Breast epithelium (tissue), 4 donors: ENCODE results near the gene TPRN. TPM values are rescaled to one million over a fixed set of nuclear protein-coding genes. Genes with fewer than 3 reads are reported as not detected.
"Not testable (repeated sequence)": the region's sequence is repeated elsewhere in the genome, so short reads cannot be mapped to it uniquely, and the experiment has no call there.

Experiments
- DNase-seq, 2 donors: peaks; one replicate each; pipeline ENCODE4 v3.0.0-alpha.2; 2019; ENCODE audit warnings: low spot score in 2 of 2
- H3K27ac ChIP-seq, 2 donors: fragments of 200-600 bp; sonication (generic) in 1 of 2; one replicate each; pipeline ENCODE4 v1.5.1; 2016 to 2019; ENCODE audit warnings: mild to moderate bottlenecking in 1 of 2
- H3K27me3 ChIP-seq, 2 donors: fragments of 200-600 bp; sonication (generic) in 1 of 2; one replicate each; pipeline versions ENCODE4 v1.5.1 to v1.6.0; 2017 to 2019; ENCODE audit warnings: control low read depth in 1 of 2, mild to moderate bottlenecking in 1 of 2
- H3K36me3 ChIP-seq: fragments of 200-600 bp; one replicate; pipeline ENCODE4 v1.5.1; 2019
- H3K4me1 ChIP-seq, 2 donors: fragments of 200-600 bp; sonication (generic); one replicate each; pipeline ENCODE4 v1.5.1; 2016 to 2019; ENCODE audit warnings: control low read depth in 1 of 2
- H3K4me3 ChIP-seq, 3 donors: fragments of 200-600 bp; sonication (generic); 1 replicate in 2 of 3; 2 replicates in 1 of 3; pipeline ENCODE4 v1.5.1; 2016 to 2019; ENCODE audit warnings: mild to moderate bottlenecking in 3 of 3, moderate library complexity in 2 of 3
- H3K9me3 ChIP-seq, 2 donors: fragments of 200-600 bp; sonication (generic) in 1 of 2; one replicate each; pipeline ENCODE4 v1.5.1; 2016 to 2019; ENCODE audit warnings: control low read depth in 1 of 2
- CTCF ChIP-seq, 3 donors: fragments of 450-650 bp; IDR thresholded peaks; one replicate each; pipeline ENCODE4 v1.5.1; 2016 to 2017; ENCODE audit warnings: antibody characterized with exemption in 3 of 3, mild to moderate bottlenecking in 3 of 3, moderate library complexity in 3 of 3
- POLR2A ChIP-seq: fragments of 450-650 bp; IDR thresholded peaks from one replicate; pipeline ENCODE4 v1.6.1; 2016; ENCODE audit warnings: antibody characterized with exemption, mild to moderate bottlenecking, moderate library complexity
- POLR2AphosphoS5 ChIP-seq, 3 donors: sonication (generic); formaldehyde crosslinking; IDR thresholded peaks; one replicate each; pipeline ENCODE4 v1.6.1; 2017; ENCODE audit warnings: antibody characterized with exemption in 3 of 3
- intact Hi-C: fragments of 100-400 bp; cut with DNase I; formaldehyde crosslinking; loops from one replicate; pipeline ENCODE4 v1.15.1; 2023; ENCODE audit warnings: low total_unique reads
- total RNA-seq, 3 donors: library from RNA; depleted of rRNA; stranded (reverse); fragments of >200 nt; gene quantifications; one replicate each; pipeline ENCODE4 v1.1.0, GENCODE V29; 2016

The TPRN gene
- total RNA-seq, 3 donors from 2014 or later, result 4.0 to 9.2 (median 8.5) TPM

- Histone ChIP-seq H3K4me1 (peaks cover 5 to 6% of the 10 kb centered on the region in 2 donors), H3K4me3 (no peak overlapping the region), H3K27ac (no peak overlapping the region), H3K27me3 (no peaks in the 10 kb centered on the region), H3K36me3 (no peaks in the 10 kb centered on the region), H3K9me3 (no peaks in the 10 kb centered on the region)
- no peak for DNase-seq
- TF ChIP-seq CTCF (IDR thresholded peaks at IDR 0.05), result no peak
- peak in 1 of 3 donors; percentile 28 for TF ChIP-seq POLR2AphosphoS5 (IDR thresholded peaks at IDR 0.05)
- no peak for TF ChIP-seq POLR2A
- intact Hi-C loops, result no loop called here
These were observed 44.2 kb upstream of the TPRN start for GRCh38 chr9:137244486-137245449.

DNA sequence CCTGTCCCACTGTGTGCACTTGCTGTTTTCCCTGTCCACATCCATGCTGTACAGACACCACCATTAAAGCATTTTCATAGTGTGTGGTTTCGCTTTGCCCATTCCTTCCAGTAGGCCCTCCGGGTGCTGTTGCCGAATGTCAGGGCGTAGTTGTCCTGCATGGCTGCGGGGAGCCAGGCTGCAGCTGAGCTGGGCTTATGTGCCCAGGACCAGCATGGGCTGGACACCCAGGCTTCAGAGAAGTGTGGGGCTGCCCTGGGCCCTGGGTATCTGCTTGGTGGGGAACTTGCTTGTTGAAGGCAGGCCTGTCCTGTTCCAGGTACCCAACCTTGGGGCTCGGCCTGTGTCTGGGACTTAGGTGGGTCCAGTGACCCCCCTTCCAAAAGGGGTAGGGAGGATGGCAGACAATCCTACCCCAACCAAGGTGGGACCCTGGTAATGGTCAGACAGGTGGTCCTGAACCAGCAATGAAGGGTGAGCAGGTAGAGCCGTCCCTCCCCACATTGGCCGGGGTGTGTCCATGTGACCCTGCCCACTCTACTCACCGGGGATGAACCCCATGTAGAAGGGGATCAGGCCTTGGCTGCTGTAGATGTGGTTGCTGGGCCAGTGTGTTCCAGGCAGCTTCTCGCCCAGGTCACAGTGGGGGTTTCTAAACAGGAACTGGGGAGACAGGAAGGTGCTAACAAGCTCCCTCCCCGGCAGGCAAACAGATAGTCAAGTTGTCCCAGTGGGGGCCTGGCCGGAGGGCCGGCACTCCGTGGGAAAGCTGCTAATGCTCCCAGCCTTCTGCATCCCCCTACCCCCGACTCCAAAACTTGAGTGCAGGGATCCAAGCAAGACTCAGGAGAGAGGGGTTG, 43.3 kb upstream of the TPRN start:
- Histone ChIP-seq H3K9me3 (no peaks in the 10 kb centered on the region), H3K4me1 (peaks cover 5 to 6% of the 10 kb centered on the region in 2 donors), H3K4me3 (no peak overlapping the region), H3K27me3 (no peaks in the 10 kb centered on the region), H3K27ac (peak overlapping the region in 1 of 2 donors; percentile 30), H3K36me3 (no peaks in the 10 kb centered on the region)
- DNase-seq, result no peak
- intact Hi-C loops, result no loop called here
- TF ChIP-seq POLR2A (no peak), POLR2AphosphoS5 (IDR thresholded peaks at IDR 0.05) (no peak), CTCF (IDR thresholded peaks at IDR 0.05) (no peak)

DNA sequence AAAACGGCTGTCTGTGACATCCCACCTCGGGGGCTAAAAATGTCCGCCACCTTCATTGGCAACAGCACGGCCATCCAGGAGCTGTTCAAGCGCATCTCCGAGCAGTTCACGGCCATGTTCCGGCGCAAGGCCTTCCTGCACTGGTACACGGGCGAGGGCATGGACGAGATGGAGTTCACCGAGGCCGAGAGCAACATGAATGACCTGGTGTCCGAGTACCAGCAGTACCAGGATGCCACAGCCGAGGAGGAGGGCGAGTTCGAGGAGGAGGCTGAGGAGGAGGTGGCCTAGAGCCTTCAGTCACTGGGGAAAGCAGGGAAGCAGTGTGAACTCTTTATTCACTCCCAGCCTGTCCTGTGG, 42.7 kb upstream of the TPRN start:
- H3K4me3 ChIP-seq, H3K27me3 ChIP-seq, H3K9me3 ChIP-seq, H3K4me1 ChIP-seq, H3K36me3 ChIP-seq, intact Hi-C loops, DNase-seq: not testable (repeated sequence)
- peak overlapping the region in 1 of 2 donors; percentile 30 for H3K27ac ChIP-seq

- H3K27ac ChIP-seq, result peak overlapping the region; percentile 83 to 99
- TF ChIP-seq POLR2AphosphoS5 (IDR thresholded peaks at IDR 0.05) (peak in 1 of 3 donors; percentile 54), POLR2A (no peak), CTCF (IDR thresholded peaks at IDR 0.05) (no peak)
- peak overlapping the region; percentile 71 to 98 (median 76) for H3K4me3 ChIP-seq
- H3K27me3 ChIP-seq, result no peaks in the 10 kb centered on the region
- intact Hi-C loops, result no loop called here
- H3K36me3 ChIP-seq, result no peaks in the 10 kb centered on the region
- H3K4me1 ChIP-seq, result peaks cover 5 to 14% of the 10 kb centered on the region in 2 donors
- no peak for DNase-seq
- no peaks in the 10 kb centered on the region for H3K9me3 ChIP-seq
These were observed 42.0 kb upstream of the TPRN start for GRCh38 chr9:137242269-137243203.
